ENCODE data around the gene PPBP.

DNA sequence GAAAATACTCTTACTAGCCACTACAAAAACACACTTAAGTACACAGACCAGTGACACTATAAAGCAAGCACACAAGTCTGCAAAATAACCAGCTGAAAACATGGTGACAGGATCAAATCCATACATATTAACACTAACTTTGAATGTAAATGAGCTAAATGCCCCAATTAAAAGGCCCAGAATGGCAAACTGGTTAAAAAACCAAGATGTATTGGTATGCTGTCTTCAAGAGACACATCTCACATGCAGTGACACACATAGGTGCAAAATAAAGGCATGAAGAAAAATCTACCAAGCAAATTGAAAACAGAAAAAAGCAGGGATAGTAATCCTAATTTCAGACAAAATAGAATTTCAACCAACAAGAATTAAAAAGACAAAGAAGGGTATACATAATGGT, 17.0 kb downstream of the PPBP start:
- TF ChIP-seq EZH2phosphoT487 (IDR thresholded peaks at IDR 0.05; ENCODE audit: borderline replicate concordance) (no peak), EZH2 (IDR thresholded peaks at IDR 0.05) (no peak), FOSL1 (IDR thresholded peaks at IDR 0.05; ENCODE audit: low read depth) (no peak), POLR2AphosphoS5 (IDR thresholded peaks at IDR 0.05; ENCODE audit: low read depth, low read length) (no peak), SIN3A (IDR thresholded peaks at IDR 0.05; ENCODE audit: low read depth) (no peak)
